ENCODE results near the gene HEY2. TPM values are rescaled to one million over a fixed set of nuclear protein-coding genes. Genes with fewer than 3 reads are reported as not detected.
"Not testable (repeated sequence)": the region's sequence is repeated elsewhere in the genome, so short reads cannot be mapped to it uniquely, and the experiment has no call there.

HEY2 gene
- polyA plus RNA-seq, 2 donors, result 0.86 to 1.00 TPM

- 55 to 71% methylated on average over 1 of the region's 1 CpG for whole genome bisulfite sequencing, 2 donors
- Histone ChIP-seq H3K36me3 (ENCODE audit: control insufficient read depth in 2 of 2, insufficient read depth in 2 of 2, low read length in 1 of 2) (no peaks in the 10 kb centered on the region), H3K4me1 (ENCODE audit: control insufficient read depth in 2 of 2, insufficient read depth in 2 of 2, low read length in 1 of 2) (no peaks in the 10 kb centered on the region), H3K9me3 (ENCODE audit: control insufficient read depth in 2 of 2, insufficient read depth in 1 of 2, low read depth in 1 of 2, low read length in 1 of 2) (no peaks in the 10 kb centered on the region), H3K27ac (ENCODE audit: low read depth in 2 of 2, low read length in 1 of 2) (no peak overlapping the region), H3K4me3 (ENCODE audit: low read depth in 1 of 2, low read length in 2 of 2) (no peak overlapping the region), H3K27me3 (ENCODE audit: control insufficient read depth in 1 of 2, insufficient read depth in 2 of 2, low read length in 2 of 2) (no peaks in the 10 kb centered on the region)
Measured at GRCh38 chr6:125765944-125766343, 16.5 kb downstream of the HEY2 start.

- no peaks in the 10 kb centered on the region for H3K27me3 ChIP-seq (ENCODE audit: control insufficient read depth in 1 of 2, insufficient read depth in 2 of 2, low read length in 2 of 2)
- no peaks in the 10 kb centered on the region for H3K4me1 ChIP-seq (ENCODE audit: control insufficient read depth in 2 of 2, insufficient read depth in 2 of 2, low read length in 1 of 2)
- H3K27ac ChIP-seq (ENCODE audit: low read depth in 2 of 2, low read length in 1 of 2), result no peak overlapping the region
- H3K36me3 ChIP-seq (ENCODE audit: control insufficient read depth in 2 of 2, insufficient read depth in 2 of 2, low read length in 1 of 2), result no peaks in the 10 kb centered on the region
- 78 to 82% methylated on average over 4 of the region's 4 CpGs for WGBS, 2 donors
- H3K9me3 ChIP-seq (ENCODE audit: control insufficient read depth in 2 of 2, insufficient read depth in 1 of 2, low read depth in 1 of 2, low read length in 1 of 2), result no peaks in the 10 kb centered on the region
- H3K4me3 ChIP-seq (ENCODE audit: low read depth in 1 of 2, low read length in 2 of 2), result no peak overlapping the region
Measured at GRCh38 chr6:125766641-125767040, 17.2 kb downstream of the HEY2 start.

DNA sequence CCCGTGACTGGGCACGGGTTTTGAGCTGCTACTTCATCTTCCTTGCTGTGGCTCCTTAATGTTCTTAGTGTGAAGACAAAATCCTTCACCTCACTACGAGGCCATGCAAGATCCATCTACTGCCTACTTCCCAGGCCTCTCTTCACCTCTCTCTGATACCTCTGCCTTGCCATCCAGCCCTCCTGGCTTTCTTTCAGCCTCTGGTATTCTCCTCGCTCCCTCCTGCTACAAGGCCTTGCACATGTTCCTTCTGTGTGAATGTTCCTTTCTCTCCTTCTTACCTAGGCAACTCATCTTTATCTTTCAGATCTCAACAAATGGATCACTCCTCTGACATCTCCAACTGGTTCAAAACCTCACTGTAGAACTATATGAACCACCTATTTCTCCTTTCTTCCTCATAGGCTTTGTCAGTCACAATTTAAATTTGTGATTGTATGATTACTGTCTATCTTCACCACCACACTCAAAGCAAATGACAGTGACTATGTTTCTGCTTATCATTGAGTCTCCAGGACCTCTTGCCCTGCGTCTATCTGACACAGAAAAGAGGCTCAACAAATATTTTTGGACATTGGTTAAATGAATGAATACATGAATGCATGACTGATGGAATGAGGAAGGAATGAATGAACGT lies 19.8 kb downstream of the HEY2 start:
- Histone ChIP-seq H3K9me3 (ENCODE audit: control insufficient read depth in 2 of 2, insufficient read depth in 1 of 2, low read depth in 1 of 2, low read length in 1 of 2) (no peaks in the 10 kb centered on the region), H3K4me1 (ENCODE audit: control insufficient read depth in 2 of 2, insufficient read depth in 2 of 2, low read length in 1 of 2) (no peaks in the 10 kb centered on the region), H3K4me3 (ENCODE audit: low read depth in 1 of 2, low read length in 2 of 2) (no peak overlapping the region), H3K36me3 (ENCODE audit: control insufficient read depth in 2 of 2, insufficient read depth in 2 of 2, low read length in 1 of 2) (no peaks in the 10 kb centered on the region), H3K27ac (ENCODE audit: low read depth in 2 of 2, low read length in 1 of 2) (no peak overlapping the region), H3K27me3 (ENCODE audit: control insufficient read depth in 1 of 2, insufficient read depth in 2 of 2, low read length in 2 of 2) (no peaks in the 10 kb centered on the region)
- 66 to 68% methylated on average over 6 of the region's 6 CpGs for WGBS, 2 donors

GRCh38 chr6:125773387-125774341 lies 24.2 kb downstream of the HEY2 start:
- Histone ChIP-seq H3K4me3 (ENCODE audit: low read depth in 1 of 2, low read length in 2 of 2) (no peak overlapping the region), H3K9me3 (ENCODE audit: control insufficient read depth in 2 of 2, insufficient read depth in 1 of 2, low read depth in 1 of 2, low read length in 1 of 2) (no peaks in the 10 kb centered on the region), H3K4me1 (ENCODE audit: control insufficient read depth in 2 of 2, insufficient read depth in 2 of 2, low read length in 1 of 2) (no peaks in the 10 kb centered on the region), H3K27ac (ENCODE audit: low read depth in 2 of 2, low read length in 1 of 2) (no peak overlapping the region), H3K36me3 (ENCODE audit: control insufficient read depth in 2 of 2, insufficient read depth in 2 of 2, low read length in 1 of 2) (no peaks in the 10 kb centered on the region), H3K27me3 (ENCODE audit: control insufficient read depth in 1 of 2, insufficient read depth in 2 of 2, low read length in 2 of 2) (no peaks in the 10 kb centered on the region)
- WGBS, 2 donors, result 71 to 79% methylated on average over 4 of the region's 4 CpGs

DNA sequence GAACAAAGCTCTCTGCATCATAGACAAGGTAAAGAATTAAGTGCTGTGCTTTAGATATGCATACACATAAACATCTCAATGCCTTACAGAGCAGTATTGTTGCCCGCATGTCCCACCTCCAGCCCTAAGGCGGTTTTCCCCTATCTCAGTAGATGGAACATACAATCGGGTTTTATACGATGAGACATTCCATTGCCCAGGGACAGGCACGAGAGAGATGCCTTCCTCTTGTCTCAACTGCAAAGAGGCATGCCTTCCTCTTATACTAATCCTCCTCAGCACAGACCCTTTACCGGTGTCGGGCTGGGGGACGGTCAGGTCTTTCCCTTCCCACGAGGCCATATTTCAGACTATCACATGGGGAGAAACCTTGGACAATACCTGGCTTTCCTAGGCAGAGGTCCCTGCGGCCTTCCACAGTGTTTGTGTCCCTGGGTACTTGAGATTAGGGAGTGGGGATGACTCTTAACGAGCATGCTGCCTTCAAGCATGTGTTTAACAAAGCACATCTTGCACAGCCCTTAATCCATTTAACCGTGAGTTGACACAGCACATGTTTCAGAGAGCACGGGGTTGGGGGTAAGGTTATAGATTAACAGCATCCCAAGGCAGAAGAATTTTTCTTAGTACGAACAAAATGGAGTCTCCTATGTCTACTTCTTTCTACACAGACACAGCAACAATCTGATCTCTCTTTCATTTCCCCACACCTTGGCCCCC lies 26.8 kb downstream of the HEY2 start:
- H3K27me3 ChIP-seq (ENCODE audit: control insufficient read depth in 1 of 2, insufficient read depth in 2 of 2, low read length in 2 of 2); H3K4me3 ChIP-seq (ENCODE audit: low read depth in 1 of 2, low read length in 2 of 2); H3K36me3 ChIP-seq (ENCODE audit: control insufficient read depth in 2 of 2, insufficient read depth in 2 of 2, low read length in 1 of 2); H3K27ac ChIP-seq (ENCODE audit: low read depth in 2 of 2, low read length in 1 of 2); H3K9me3 ChIP-seq (ENCODE audit: control insufficient read depth in 2 of 2, insufficient read depth in 1 of 2, low read depth in 1 of 2, low read length in 1 of 2); H3K4me1 ChIP-seq (ENCODE audit: control insufficient read depth in 2 of 2, insufficient read depth in 2 of 2, low read length in 1 of 2): not testable (repeated sequence)
- WGBS, 2 donors, result 77 to 79% methylated on average over 14 of the region's 14 CpGs

DNA sequence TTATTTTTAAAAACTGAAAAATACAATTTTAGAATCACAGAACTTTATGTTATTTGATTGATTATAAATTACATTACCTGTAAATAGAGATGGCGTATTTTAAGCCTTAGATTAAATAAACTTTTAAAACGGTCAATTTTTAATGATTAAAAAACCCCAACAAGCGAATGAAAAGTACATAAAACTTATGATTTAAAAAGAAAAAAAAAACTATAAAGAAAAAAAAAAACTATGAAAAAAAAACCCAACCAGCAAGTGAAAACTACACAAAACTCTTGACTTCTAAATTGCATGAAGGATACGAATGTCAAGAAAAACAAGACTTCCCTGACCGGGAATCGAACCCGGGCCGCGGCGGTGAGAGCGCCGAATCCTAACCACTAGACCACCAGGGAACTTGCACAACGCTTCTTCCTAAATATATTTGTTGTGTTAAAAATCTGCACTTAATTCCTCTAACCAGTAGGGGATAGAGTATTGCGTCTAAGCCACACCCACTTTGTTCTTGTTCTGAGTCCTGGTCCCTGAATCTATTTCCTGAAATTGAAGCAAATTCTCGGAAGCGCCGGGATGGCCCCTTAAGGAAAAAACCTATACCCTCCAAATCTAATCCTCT lies 30.6 kb downstream of the HEY2 start:
- Histone ChIP-seq H3K4me1 (ENCODE audit: control insufficient read depth in 2 of 2, insufficient read depth in 2 of 2, low read length in 1 of 2) (no peaks in the 10 kb centered on the region), H3K9me3 (ENCODE audit: control insufficient read depth in 2 of 2, insufficient read depth in 1 of 2, low read depth in 1 of 2, low read length in 1 of 2) (no peaks in the 10 kb centered on the region), H3K27ac (ENCODE audit: low read depth in 2 of 2, low read length in 1 of 2) (peak overlapping the region; percentile 96 to 99), H3K27me3 (ENCODE audit: control insufficient read depth in 1 of 2, insufficient read depth in 2 of 2, low read length in 2 of 2) (no peaks in the 10 kb centered on the region), H3K36me3 (ENCODE audit: control insufficient read depth in 2 of 2, insufficient read depth in 2 of 2, low read length in 1 of 2) (no peaks in the 10 kb centered on the region), H3K4me3 (ENCODE audit: low read depth in 1 of 2, low read length in 2 of 2) (peak overlapping the region; percentile 58 to 77)
- WGBS, 2 donors, result 13 to 14% methylated on average over 17 of the region's 17 CpGs

DNA sequence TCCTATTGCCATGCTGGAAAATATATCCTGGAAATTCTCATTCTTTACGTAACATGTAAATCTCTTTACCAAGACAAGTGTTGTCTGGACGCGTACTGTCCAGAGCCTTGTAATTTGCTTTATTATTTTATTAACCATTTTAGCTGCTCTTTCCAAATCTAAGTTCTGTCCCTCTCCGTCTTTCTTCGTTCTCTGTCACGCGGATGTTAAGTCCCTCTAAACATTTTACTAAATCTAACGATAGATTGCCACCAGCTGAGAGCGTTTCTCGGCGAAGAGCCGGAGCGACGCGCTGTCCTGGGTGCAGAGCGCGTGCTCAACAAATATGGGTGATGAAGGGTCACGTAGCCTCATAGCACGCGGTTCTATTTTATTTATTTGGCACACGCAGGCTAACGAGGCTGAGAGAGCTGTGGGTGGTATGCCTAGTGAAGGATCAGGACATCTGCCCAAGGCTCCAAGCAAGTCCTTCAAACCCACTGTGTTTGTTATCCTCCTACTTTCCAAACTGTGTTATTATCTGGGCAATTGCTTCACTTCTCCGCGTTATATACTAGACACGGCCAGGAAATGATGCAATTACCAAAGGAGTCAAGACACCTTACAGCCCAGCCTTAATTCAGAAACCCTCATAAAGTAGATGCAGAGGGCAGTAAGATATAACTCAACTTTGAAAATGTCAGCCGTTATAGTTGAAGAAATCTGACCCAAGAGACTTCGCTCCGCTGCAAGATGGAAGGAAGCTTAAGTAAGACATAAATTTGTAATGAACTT lies 31.3 kb downstream of the HEY2 start:
- no peaks in the 10 kb centered on the region for H3K4me1 ChIP-seq (ENCODE audit: control insufficient read depth in 2 of 2, insufficient read depth in 2 of 2, low read length in 1 of 2)
- H3K4me3 ChIP-seq (ENCODE audit: low read depth in 1 of 2, low read length in 2 of 2), result peak overlapping the region; percentile 58 to 77
- H3K27me3 ChIP-seq (ENCODE audit: control insufficient read depth in 1 of 2, insufficient read depth in 2 of 2, low read length in 2 of 2), result no peaks in the 10 kb centered on the region
- no peaks in the 10 kb centered on the region for H3K9me3 ChIP-seq (ENCODE audit: control insufficient read depth in 2 of 2, insufficient read depth in 1 of 2, low read depth in 1 of 2, low read length in 1 of 2)
- H3K36me3 ChIP-seq (ENCODE audit: control insufficient read depth in 2 of 2, insufficient read depth in 2 of 2, low read length in 1 of 2), result no peaks in the 10 kb centered on the region
- H3K27ac ChIP-seq (ENCODE audit: low read depth in 2 of 2, low read length in 1 of 2), result peak overlapping the region; percentile 96 to 99
- WGBS, 2 donors, result 0% methylated on average over 28 of the region's 28 CpGs

GRCh38 chr6:125781314-125781868 lies 32.0 kb downstream of the HEY2 start:
- Histone ChIP-seq H3K4me3 (ENCODE audit: low read depth in 1 of 2, low read length in 2 of 2) (peak overlapping the region; percentile 58 to 77), H3K27ac (ENCODE audit: low read depth in 2 of 2, low read length in 1 of 2) (peak overlapping the region; percentile 96 to 99), H3K27me3 (ENCODE audit: control insufficient read depth in 1 of 2, insufficient read depth in 2 of 2, low read length in 2 of 2) (no peaks in the 10 kb centered on the region), H3K4me1 (ENCODE audit: control insufficient read depth in 2 of 2, insufficient read depth in 2 of 2, low read length in 1 of 2) (no peaks in the 10 kb centered on the region), H3K9me3 (ENCODE audit: control insufficient read depth in 2 of 2, insufficient read depth in 1 of 2, low read depth in 1 of 2, low read length in 1 of 2) (no peaks in the 10 kb centered on the region), H3K36me3 (ENCODE audit: control insufficient read depth in 2 of 2, insufficient read depth in 2 of 2, low read length in 1 of 2) (no peaks in the 10 kb centered on the region)
- 0 to 1% methylated on average over 3 of the region's 3 CpGs for WGBS, 2 donors
